GM12801 (cell line): ENCODE data around the gene CDH1.
A peak's percentile ranks its signal among the peaks of the same experiment; 100 is the strongest.

Experiments
- CTCF ChIP-seq: IDR thresholded peaks from one replicate; pipeline ENCODE4 v1.5.1; 2011; ENCODE audit warnings: control low read depth; ENCODE audit not compliant: insufficient read length; ENCODE audit errors: extremely low read depth

Gene CDH1

GRCh38 chr16:68800257-68800875 lies 63.3 kb downstream of the CDH1 start:
- peak; percentile 23 for TF ChIP-seq CTCF

- TF ChIP-seq CTCF, result no peak
Measured at GRCh38 chr16:68802190-68802589, 65.1 kb downstream of the CDH1 start.

GRCh38 chr16:68806422-68806821 lies 69.3 kb downstream of the CDH1 start:
- no peak for TF ChIP-seq CTCF

- TF ChIP-seq CTCF, result no peak
Measured at GRCh38 chr16:68806981-68807380, 69.9 kb downstream of the CDH1 start.

GRCh38 chr16:68814516-68814915 lies 77.4 kb downstream of the CDH1 start:
- no peak for TF ChIP-seq CTCF

GRCh38 chr16:68823401-68824135 lies 86.5 kb downstream of the CDH1 start:
- TF ChIP-seq CTCF, result no peak

- no peak for TF ChIP-seq CTCF
Measured at GRCh38 chr16:68825427-68825826, 88.3 kb downstream of the CDH1 start.
